GM19468 (cell line): ENCODE results near the gene ZP1.

Source experiments
- ATAC-seq: cut with Tn5 transposase; IDR thresholded peaks from one replicate; pipeline ENCODE4 v1.9.1; 2021; ENCODE audit warnings: mild to moderate bottlenecking, moderate library complexity, moderate number of reproducible peaks; ENCODE audit not compliant: unreplicated experiment; ENCODE audit errors: extremely low read depth

ZP1 gene

DNA sequence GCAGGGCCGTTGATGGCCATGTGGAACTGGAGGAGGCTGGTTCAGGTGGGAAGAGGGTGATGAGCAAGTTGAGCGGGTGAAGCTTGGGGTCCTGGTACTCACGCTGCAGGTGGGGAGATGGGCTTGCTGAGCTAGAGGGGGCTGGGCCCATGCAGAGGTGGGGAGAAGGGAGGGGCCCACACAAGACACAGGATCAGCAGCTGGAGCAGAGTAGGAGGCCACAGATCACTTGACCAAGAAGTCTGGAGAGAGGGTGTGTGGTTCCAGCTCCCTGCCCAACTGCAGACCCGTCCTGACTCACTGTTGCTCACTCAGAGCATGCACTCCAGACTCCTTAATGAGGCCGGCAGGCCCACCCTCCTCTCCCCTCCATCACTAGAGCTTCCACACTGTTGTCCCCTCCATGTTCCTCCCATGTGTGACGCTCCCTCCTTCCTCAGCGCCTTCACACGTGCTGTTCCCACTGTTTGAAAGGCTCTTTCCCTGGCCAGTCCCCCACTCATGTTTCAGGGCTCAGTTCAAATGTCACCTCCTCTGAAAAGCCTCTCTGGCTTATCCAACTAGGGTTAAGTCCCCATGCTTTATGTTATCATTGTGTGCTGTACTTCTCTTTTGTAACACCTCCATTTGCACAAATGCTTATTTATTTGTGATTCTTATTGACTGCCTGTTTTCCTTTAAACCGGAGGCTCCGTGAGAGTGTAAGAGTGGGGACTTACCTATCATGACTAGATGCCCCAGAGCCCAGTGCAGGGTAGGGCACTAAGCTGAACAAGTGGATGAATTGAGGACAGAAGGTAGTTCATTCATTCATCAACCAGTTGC is 23.1 kb upstream of the ZP1 start:
- ATAC-seq = no peak

GRCh38 chr11:60844870-60845221 is 22.5 kb upstream of the ZP1 start:
- ATAC-seq = no peak

DNA sequence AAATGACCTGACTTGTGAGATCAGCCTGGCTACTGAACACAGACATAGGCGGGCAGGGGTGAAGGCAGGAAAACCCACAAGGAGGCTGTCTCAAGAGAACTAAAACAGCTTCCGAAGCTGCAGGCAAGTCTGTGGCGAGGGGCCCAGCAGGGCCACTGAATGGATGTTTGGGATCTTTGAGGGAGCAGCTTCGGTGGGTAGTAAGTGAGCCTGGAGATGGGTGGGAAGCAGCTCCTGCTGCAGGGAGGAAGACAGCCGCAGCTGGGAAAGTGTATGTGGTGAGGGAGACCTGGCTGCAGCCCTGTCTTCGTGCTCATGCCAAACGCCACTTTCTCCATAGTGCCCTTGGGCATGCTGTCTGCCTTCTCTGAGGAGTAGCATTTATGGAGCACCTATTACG is 22.0 kb upstream of the ZP1 start:
- ATAC-seq = no peak

GRCh38 chr11:60847281-60847680 is 20.1 kb upstream of the ZP1 start:
- no peak for ATAC-seq

DNA sequence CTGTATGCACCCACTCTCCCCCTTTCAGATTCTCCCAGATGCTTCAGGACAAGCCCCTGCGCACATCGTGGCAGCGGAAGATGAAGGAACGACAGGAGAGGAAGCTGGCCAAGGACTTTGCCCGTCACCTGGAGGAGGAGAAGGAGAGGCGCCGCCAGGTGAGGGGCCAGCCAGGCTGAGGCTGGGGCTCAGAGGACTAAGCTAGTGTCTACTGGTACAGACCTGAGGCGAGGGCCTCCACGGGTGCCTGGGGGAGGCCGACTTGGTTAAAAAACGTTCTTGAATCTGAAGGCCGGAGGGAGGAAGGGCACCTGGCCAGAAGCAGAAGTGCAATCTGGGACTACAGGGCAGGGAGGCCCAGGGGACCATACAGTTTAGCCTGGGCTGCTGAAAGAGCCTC is 19.4 kb upstream of the ZP1 start:
- no peak for ATAC-seq

- ATAC-seq = no peak
Observed at GRCh38 chr11:60848714-60849151, 18.6 kb upstream of the ZP1 start.

DNA sequence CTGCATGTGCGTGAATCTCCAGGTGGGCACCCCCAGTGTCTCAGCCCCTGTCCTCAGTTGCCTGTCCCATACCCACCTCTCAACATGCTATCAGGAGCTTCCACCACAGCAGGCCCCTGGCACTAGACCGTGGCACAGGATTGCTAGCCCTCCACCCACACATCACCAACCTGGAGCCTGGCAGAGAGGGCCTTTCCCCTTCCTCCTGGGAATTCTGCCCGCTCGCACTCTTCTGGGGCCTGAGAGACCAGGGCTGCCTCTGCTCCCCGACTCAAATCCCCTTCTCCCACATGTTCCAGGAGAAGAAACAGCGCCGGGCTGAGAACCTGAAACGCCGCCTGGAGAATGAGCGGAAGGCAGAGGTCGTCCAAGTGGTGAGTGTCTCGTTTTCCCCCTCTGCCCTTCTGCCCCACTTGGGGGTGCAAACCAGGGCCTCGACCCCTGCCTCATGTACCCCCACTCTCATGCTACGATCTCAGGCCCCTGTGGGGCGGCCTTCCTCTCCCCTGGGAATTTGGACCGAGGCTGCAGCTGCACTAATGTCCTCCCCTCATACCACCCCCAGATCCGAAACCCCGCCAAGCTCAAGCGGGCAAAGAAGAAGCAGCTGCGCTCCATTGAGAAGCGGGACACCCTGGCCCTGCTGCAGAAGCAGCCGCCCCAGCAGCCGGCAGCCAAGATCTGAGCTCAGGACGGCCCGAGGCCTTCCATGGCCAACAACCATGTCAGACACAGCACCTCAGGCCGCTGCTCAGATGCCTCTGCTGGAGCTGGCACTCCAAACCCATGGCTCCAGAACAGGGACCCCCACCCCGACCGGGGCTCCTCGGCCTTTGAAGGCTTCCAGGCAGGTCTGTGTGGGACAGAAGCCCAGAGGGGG is 17.5 kb upstream of the ZP1 start:
- ATAC-seq = no peak

DNA sequence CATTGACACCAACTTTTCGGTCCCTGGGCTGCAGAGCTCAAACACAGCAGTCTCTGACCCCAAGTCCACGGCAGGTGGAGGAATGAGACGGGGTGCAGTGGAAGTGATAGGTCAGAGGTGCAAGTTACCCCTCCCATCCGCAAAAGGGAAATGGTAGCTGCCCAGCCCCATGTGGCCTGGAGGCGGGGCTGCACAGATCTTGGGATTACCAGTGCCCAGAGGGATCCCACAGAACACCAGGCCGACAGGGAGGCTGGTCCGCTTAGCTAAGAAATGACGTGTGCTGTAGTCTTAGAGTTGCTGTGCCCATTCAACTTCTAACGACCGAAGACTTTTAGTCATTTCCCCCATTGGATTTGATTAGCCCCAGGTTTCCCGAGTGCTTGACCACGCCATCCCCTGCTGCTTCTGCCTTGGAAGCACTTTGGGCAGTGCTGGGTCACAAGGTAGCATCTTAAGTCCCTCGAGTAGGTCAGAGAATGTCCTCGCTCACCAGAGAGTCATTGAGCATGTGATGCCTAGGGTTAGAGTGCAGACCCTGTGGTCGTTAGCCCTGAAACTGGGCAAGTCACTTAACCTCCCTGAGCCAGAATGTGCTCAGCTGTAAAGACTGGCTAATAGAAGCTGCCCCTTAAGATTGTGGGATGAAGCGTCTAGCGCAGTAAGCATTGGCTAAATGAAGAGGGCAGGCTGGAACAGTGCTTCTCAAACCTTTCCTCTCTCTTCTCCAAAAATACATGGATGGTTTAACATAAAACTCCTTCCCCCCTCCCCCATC is 15.8 kb upstream of the ZP1 start:
- no peak for ATAC-seq

GRCh38 chr11:60852117-60852981 is 15.0 kb upstream of the ZP1 start:
- no peak for ATAC-seq

DNA sequence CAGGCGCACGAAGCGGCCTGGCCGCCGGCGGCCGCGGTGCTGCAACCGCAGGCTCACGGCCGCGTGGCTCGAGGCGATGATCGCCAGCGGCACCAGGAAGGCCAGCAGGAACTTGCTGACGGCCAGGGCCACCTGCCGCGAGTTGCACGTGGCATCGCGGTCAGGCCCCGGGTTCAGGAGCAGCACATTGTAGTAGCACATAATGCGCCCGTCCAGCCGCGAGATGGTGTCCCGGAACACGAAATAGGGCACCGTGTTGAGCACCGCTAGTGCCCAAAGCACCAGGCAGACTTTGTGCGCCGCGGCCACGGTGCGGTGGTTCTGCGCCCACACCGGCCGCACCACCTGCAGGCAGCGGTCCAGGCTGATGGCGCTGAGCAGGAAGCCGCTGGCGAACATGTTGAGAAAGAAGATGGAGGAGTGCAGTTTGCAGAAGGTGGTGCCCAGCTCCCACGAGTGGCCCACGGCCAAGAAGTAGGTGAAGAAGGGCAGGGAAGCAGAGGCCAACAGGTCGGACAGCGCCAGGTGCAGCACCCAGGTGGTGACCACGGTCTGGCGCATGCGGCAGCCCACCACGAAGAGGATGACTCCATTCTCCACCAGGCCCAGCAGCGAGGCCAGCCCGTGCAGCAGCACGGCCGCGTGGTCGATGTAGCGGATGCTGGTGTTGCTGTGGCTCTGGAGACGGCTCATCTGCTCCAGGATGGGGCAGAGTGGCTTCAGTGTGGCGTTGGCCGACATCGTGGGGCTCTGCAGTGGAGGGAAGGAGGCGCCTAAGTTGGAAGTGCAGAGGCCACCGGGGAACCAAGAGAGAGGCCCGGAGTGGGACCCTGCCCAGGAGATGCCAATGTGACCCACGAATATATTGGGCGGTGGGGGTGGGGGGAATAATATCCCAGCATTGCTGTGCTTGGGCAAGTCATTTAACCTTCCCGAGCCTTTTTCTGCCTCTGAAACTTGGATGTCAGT is 14.1 kb upstream of the ZP1 start:
- ATAC-seq = no peak

- no peak for ATAC-seq
Observed at GRCh38 chr11:60854140-60854846, 13.0 kb upstream of the ZP1 start.

DNA sequence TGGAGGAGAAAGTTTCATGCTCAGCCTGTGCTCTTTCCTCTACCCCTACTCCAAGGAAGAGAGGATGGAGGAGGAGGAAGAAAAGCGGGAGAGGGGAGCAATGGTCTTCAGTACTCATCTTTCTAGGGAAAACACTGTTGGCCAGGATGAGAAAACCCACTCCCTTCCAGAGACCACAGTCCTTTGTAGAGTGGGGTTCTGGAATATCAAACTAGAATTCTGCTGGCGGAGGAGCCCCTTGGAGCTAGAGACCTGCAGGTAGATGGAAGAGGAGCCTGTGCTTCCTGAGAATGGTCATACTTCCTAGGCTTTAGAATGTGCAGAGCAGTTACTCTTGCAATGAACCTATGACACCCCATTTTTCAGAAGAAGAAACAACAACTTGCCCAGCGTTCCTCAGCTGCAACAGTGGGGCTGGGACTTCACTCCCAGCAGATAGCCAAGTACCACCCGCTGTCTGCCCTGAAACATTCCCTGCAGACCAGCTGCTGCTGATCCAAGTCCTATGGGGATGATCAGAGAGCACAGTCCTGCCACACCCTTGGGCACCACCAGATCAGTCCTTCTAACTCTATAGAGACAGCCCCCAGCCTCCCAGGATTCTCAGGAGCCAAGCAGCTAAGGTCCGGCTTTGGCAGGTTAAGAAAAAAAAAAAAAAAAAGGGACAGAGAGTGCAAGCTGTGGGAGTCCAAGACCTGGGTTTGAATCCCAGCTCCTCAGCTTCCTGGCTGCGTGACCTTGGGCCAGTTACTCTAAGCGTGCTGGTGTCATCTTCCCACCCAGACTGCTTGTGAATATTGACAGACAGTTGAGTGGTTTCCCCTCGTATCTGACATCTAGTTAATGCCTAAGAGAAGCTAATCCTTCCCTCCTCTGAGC is 12.3 kb upstream of the ZP1 start:
- no peak for ATAC-seq

DNA sequence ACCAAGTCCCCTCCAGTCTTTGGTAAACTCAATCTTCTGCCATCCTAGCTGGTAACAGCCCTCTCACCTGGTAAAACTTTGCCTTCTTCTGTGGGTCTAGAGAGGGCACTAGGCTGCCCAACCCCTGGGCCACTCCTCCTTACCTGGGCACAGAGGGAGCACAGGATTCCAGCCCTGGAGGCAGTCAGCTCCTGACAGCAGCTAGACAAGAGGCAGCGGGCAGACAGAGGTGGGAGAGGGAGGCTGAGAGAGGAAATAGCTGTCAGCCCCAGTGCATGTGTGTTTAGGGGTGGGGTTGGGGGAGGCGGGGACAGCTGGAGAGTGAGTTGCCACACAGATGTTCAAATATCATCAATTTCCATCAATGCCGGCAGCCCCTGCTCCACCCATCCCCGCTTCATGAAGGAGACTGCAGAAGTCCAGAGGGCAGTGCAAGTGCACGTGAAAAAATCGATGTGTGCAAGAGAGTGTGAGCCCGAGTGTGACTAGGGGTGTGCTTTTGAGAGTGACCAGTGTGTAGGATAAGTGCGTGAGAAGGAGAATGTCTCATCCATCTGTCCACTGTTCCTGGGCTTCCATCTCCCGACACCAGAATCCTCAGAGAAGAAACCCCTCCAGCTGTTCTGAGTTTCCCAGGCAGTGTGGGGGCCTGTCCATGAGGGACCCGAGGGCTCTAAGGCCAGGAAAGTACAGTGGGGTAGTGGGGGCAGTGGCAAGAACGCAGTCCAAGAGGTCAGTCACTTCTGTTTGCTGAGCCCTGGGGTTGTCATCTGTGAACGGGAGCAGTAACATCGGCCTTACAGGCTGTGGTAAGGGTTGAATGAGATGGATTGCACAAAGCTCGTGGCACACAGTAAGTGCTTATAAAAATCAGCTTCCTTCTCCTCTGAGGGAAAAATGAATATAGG is 11.4 kb upstream of the ZP1 start, which contains the start of gene PTGDR2:
PTGDR2 (minus strand) TSS at position 225 of the 908 bp plus-strand sequence. CDS start 2,228 bp downstream, outside the sequence.
- ATAC-seq = no peak

DNA sequence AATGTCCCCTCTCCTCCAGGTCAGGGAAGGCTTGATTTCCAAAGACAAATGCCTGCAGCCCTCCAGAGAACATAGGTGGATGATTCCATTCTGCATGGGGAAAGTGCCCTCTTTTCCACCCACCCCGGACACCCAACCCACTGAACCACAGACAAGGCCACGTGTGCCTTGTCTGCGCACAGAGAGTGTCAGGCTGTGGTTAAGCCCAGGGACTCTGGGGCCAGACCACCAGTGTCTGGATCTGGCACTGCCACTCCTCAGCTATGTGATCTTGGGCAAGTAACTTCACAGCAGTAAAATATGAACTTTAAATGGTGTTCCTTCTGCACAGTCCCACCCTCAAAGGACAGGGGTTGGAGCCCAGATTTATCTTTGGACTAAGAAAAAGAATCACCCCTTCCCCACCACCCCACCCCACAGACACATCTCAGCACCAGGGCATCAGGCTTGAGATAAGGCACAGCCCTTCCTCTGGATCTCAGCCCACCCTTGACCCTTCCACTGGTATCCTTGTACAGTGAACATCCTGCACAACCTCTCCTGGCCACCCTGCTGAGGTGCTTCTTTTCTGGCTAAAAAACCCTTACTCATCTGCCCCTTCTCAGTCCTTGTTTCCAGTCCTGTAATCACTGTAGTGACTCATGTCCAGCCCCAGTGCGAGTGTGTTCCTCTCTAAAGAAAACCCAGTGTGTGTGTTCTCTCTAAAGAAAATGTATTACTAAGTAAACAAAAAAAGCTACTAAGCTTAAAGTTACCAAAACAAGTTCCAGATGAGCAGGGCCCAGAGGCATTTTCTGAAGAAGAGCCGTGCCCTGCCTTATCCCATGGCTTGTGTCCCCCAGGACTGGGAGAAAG is 9.7 kb upstream of the ZP1 start:
- no peak for ATAC-seq

GRCh38 chr11:60858236-60858635 is 9.1 kb upstream of the ZP1 start:
- no peak for ATAC-seq
